OCI-LY3 (cell line): Measurements from ENCODE around the gene TSPO.
"Not testable (repeated sequence)": the region's sequence is repeated elsewhere in the genome, so short reads cannot be mapped to it uniquely, and the experiment has no call there.

Experiments
- H2AFZ ChIP-seq: fragments of 200-600, 300-600 bp; shearing (Covaris generic); 2 replicates; pipeline ENCODE4 v1.6.0; 2014; ENCODE audit warnings: antibody characterized with exemption, low read depth, low read length
- H3K27ac ChIP-seq: fragments of 200-600, 300-600 bp; sonication (generic); 2 replicates; pipeline ENCODE4 v1.5.1; 2014; ENCODE audit warnings: mild to moderate bottlenecking, low read length, moderate library complexity, mixed read lengths
- H3K27me3 ChIP-seq: fragments of 200-600, 300-600 bp; sonication (generic); 2 replicates; pipeline ENCODE4 v1.6.1; 2014; ENCODE audit warnings: low read depth, low read length, mixed read lengths
- H3K36me3 ChIP-seq: fragments of 200-600, 300-600 bp; sonication (generic); replicated peaks from 2 replicates; pipeline ENCODE3; 2014; ENCODE audit warnings: low read depth, low read length, mixed read lengths
- H3K4me1 ChIP-seq: fragments of 300-600, 200-600 bp; sonication (generic); 2 replicates; pipeline ENCODE4 v1.6.1; 2014; ENCODE audit warnings: low read length, mixed read lengths
- H3K4me2 ChIP-seq: fragments of 200-600, 300-600 bp; sonication (generic); 2 replicates; pipeline ENCODE4 v1.6.1; 2014; ENCODE audit warnings: low read length, mixed read lengths
- H3K4me3 ChIP-seq: fragments of 300-600, 200-600 bp; sonication (generic); 2 replicates; pipeline ENCODE4 v1.5.1; 2014; ENCODE audit warnings: antibody characterized with exemption, mild to moderate bottlenecking, low read length, moderate library complexity
- H3K79me2 ChIP-seq: fragments of 300-600, 200-600 bp; shearing (Covaris generic); 2 replicates; pipeline ENCODE4 v1.6.1; 2014; ENCODE audit warnings: mild to moderate bottlenecking, low read length, mixed read lengths
- H3K9ac ChIP-seq: fragments of 300-600, 200-600 bp; shearing (Covaris generic); 2 replicates; pipeline ENCODE4 v1.6.0; 2014; ENCODE audit warnings: mild to moderate bottlenecking, low read length, moderate library complexity
- H3K9me3 ChIP-seq: fragments of 200-600, 300-600 bp; shearing (Covaris generic); 2 replicates; pipeline ENCODE4 v1.6.1; 2014; ENCODE audit warnings: low read length, mixed read lengths; ENCODE audit not compliant: insufficient read depth
- H4K20me1 ChIP-seq: fragments of 200-600, 300-600 bp; sonication (generic); 2 replicates; pipeline ENCODE4 v1.6.1; 2016; ENCODE audit warnings: low read length, mixed read lengths; ENCODE audit not compliant: insufficient read depth
- EZH2phosphoT487 ChIP-seq: fragments of 200-600 bp; shearing (Covaris generic); IDR thresholded peaks from 2 replicates; pipeline ENCODE4 v1.6.1; 2018; ENCODE audit warnings: antibody characterized with exemption, mixed run types, low read depth
- TF ChIP-seq, protein P1 (sequence below): fragments of 200-600, 300-600 bp; sonication (generic); IDR thresholded peaks from 2 replicates; pipeline ENCODE4 v1.5.1; 2014; ENCODE audit warnings: antibody characterized with exemption, low read length, low read depth

TSPO gene

DNA sequence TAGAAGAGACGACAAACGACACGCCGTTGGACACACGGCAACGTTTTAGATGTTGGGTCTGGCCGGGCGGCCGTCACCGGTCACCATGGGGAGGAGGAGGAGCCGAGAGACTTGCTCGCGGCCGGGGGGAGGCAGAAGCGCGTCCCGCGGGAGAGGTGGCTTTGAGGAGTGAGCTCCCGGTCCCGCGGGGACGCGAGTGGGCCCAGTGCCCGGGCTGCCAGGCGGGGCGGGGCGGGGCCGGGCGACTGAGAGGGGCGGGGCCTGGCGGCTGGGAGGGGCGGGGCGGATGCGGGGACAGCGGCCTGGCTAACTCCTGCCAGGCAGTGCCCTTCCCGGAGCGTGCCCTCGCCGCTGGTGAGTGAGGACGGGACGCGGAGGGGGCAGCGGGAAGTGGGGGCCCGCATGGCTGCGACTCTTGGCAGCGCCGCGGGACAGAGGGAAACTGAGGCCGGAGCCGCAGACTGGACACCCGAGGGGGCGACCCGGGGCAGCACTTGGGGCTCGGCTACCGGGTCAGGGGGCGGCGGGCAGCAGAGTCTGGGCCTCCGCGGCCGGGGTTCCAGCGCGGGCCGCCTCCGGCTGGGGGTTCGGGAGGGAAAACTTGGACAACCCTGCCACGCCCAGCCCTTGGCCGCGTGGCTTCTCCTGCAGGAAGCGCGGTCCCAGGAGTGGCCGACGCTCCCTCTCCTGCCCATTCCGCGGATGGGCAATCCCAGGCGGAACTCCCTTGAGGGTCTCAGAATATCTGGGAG lies at the start of gene TSPO:
TSS of gene TSPO (plus strand) at position 309 of the 752 bp plus-strand sequence. CDS start 7,680 bp downstream, outside the sequence.
- TF ChIP-seq, protein P1, sequence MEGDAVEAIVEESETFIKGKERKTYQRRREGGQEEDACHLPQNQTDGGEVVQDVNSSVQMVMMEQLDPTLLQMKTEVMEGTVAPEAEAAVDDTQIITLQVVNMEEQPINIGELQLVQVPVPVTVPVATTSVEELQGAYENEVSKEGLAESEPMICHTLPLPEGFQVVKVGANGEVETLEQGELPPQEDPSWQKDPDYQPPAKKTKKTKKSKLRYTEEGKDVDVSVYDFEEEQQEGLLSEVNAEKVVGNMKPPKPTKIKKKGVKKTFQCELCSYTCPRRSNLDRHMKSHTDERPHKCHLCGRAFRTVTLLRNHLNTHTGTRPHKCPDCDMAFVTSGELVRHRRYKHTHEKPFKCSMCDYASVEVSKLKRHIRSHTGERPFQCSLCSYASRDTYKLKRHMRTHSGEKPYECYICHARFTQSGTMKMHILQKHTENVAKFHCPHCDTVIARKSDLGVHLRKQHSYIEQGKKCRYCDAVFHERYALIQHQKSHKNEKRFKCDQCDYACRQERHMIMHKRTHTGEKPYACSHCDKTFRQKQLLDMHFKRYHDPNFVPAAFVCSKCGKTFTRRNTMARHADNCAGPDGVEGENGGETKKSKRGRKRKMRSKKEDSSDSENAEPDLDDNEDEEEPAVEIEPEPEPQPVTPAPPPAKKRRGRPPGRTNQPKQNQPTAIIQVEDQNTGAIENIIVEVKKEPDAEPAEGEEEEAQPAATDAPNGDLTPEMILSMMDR: no peak
- TF ChIP-seq EZH2phosphoT487: no peak
- Histone ChIP-seq H2AFZ (peak within 1 kb of the TSS; percentile 90), H3K9me3 (no peaks in the 10 kb centered on the region), H3K4me3 (peak within 1 kb of the TSS; percentile 83), H3K79me2 (no peaks in the 10 kb centered on the region), H3K36me3 (no peaks in the 10 kb centered on the region), H4K20me1 (no peaks in the 10 kb centered on the region), H3K9ac (peak within 1 kb of the TSS; percentile 66), H3K27me3 (peaks cover 6% of the 10 kb centered on the region), H3K4me1 (peaks cover 26% of the 10 kb centered on the region), H3K27ac (no peak within 1 kb of the TSS), H3K4me2 (peak within 1 kb of the TSS; percentile 92)

DNA sequence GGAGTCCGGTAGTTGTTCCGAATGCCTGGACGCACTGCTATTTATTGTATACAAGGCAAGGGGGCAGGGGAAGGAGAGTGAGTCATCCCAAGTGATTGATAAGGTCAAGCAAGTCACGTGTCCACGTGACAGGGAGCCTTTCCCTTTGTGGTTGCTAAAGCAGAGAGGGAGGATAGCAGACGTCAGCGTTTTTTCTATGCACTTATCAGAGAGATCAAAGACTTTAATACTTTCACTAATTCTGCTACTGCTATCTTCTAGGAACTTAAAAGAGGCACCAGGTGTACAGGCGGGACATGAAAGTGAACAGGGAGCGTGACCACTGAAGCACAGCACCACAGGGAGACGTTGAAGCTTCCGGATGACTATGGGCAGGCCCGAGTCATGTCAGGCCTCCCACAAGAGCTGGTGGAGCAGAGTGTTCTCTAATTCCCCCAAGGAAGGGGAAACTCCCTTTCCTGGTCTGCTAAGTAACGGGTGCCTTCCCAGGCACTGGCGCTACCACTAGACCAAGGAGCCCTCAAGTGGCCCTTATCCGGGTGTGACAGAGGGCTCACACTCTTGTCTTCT lies 47.2 kb upstream of the TSPO start:
- H4K20me1 ChIP-seq, H3K9me3 ChIP-seq, H3K36me3 ChIP-seq, H3K27me3 ChIP-seq, H3K27ac ChIP-seq, H3K4me3 ChIP-seq, H3K79me2 ChIP-seq, H3K9ac ChIP-seq, H3K4me1 ChIP-seq, H3K4me2 ChIP-seq, H2AFZ ChIP-seq: not testable (repeated sequence)

DNA sequence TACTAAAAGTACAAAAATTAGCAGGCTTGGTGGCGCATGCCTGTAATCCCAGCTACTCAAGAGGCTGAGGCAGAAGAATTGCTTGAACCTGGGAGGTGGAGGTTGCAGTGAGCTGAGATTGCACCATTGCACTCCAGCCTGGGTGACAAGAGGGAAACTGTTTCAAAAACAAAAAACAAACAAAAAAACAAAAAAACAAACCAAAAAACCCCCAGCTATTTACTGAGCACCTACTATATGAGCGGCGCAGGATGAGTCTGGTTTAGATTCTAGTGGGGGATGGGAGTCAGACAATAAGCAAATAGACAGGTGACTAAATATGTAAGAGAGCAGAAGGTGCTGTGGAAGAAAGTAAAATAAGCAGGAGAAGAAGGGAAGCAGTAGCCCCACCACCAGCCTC lies 46.4 kb upstream of the TSPO start:
- H3K9me3 ChIP-seq, H3K79me2 ChIP-seq, H3K27ac ChIP-seq, H4K20me1 ChIP-seq, H2AFZ ChIP-seq, H3K27me3 ChIP-seq, H3K4me1 ChIP-seq, H3K36me3 ChIP-seq, H3K4me2 ChIP-seq, H3K4me3 ChIP-seq, H3K9ac ChIP-seq: not testable (repeated sequence)

DNA sequence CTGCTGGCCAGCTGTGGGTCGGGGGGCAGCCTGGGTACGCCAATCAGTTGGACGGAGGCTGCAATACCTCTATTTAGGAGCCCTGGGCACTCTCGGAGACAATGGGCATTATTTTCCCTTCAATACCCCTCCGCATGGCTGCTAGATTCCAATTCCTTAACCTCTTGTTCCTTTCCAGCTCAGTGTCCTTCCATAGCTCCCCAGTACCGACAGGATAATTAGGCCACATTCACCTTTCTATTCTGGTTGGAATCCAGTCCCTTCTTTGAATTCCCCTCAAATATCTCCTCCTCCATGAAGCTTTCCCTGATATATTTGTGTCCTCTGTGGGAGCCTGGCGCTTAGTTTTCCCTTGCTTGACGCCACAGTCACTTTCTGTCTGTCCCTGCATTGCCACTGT lies 45.1 kb upstream of the TSPO start:
- no peaks in the 10 kb centered on the region for H4K20me1 ChIP-seq
- H3K4me2 ChIP-seq: no peak overlapping the region
- H3K4me3 ChIP-seq: no peak overlapping the region
- H3K36me3 ChIP-seq: no peaks in the 10 kb centered on the region
- H3K9ac ChIP-seq: no peak overlapping the region
- TF ChIP-seq EZH2phosphoT487: no peak
- TF ChIP-seq, protein P1: no peak
- H3K27me3 ChIP-seq: peaks cover 6% of the 10 kb centered on the region
- H3K4me1 ChIP-seq: no peaks in the 10 kb centered on the region
- H3K9me3 ChIP-seq: no peaks in the 10 kb centered on the region
- no peaks in the 10 kb centered on the region for H3K79me2 ChIP-seq
- H2AFZ ChIP-seq: no peak overlapping the region
- H3K27ac ChIP-seq: no peak overlapping the region

DNA sequence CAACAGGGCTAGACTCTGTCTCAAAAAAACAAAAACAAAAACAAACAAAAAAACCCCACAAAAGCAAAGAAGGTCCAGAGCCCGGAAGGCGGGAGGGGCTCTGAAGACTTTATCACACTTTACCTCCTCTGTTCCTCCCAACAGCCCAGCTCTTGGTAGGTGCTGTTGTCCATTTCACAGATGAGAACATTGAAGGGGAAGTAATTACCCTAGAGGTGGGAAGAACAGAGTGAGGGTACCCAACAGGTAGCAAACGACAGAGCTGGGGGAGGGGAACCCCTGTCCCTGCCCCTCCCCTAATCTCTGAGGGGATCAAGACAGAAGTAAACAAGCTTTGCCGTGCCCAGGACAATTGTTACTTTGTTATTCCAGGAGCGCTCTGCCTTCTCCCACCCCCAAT lies 41.8 kb upstream of the TSPO start:
- no peaks in the 10 kb centered on the region for H3K36me3 ChIP-seq
- TF ChIP-seq EZH2phosphoT487: no peak
- TF ChIP-seq, protein P1: no peak
- H3K4me3 ChIP-seq: no peak overlapping the region
- H3K79me2 ChIP-seq: no peaks in the 10 kb centered on the region
- H3K9me3 ChIP-seq: no peaks in the 10 kb centered on the region
- no peak overlapping the region for H3K4me2 ChIP-seq
- H3K27me3 ChIP-seq: peaks cover 18% of the 10 kb centered on the region
- no peak overlapping the region for H3K9ac ChIP-seq
- H4K20me1 ChIP-seq: no peaks in the 10 kb centered on the region
- no peak overlapping the region for H3K27ac ChIP-seq
- H2AFZ ChIP-seq: no peak overlapping the region
- no peaks in the 10 kb centered on the region for H3K4me1 ChIP-seq
